ENCODE measurements around the gene PLXNC1.

DNA sequence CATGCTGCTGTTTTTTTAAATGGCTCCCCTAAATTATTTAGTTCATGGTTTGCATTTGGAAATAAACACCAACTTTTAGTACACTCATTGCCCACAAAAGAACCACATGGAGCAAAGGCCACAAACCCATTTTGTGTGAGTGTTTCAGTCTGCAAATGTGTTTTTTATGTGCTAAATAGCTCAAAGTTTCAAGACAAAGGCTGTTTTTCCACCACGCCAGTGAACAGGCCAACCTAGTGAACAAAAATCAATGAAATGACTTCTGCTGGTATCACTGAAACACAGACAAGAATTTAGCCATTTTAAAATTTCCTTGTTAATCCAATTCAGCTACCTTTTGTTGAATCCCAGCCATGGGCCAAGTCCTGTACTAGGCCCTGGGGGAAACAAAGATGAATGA is 52.3 kb downstream of the PLXNC1 start:
- TF ChIP-seq, protein P1, sequence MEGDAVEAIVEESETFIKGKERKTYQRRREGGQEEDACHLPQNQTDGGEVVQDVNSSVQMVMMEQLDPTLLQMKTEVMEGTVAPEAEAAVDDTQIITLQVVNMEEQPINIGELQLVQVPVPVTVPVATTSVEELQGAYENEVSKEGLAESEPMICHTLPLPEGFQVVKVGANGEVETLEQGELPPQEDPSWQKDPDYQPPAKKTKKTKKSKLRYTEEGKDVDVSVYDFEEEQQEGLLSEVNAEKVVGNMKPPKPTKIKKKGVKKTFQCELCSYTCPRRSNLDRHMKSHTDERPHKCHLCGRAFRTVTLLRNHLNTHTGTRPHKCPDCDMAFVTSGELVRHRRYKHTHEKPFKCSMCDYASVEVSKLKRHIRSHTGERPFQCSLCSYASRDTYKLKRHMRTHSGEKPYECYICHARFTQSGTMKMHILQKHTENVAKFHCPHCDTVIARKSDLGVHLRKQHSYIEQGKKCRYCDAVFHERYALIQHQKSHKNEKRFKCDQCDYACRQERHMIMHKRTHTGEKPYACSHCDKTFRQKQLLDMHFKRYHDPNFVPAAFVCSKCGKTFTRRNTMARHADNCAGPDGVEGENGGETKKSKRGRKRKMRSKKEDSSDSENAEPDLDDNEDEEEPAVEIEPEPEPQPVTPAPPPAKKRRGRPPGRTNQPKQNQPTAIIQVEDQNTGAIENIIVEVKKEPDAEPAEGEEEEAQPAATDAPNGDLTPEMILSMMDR (IDR thresholded peaks at IDR 0.05): no peak
- TF ChIP-seq POLR2AphosphoS5 (IDR thresholded peaks at IDR 0.05): no peak
